HEK293T (cell line): ENCODE data around the gene MMS19.

Experiments
- CTCF ChIA-PET: fragments of 350-600 bp; formaldehyde crosslinking; extraction: SDS; loops from one replicate; lab custom pipeline; 2021; ENCODE audit warnings: antibody characterized with exemption, inconsistent platforms; lab: Yijun Ruan, JAX
- POLR2A ChIA-PET: fragments of 350-600 bp; formaldehyde crosslinking; extraction: SDS; loops from one replicate; lab custom pipeline; 2020; ENCODE audit warnings: antibody characterized with exemption, inconsistent platforms; lab: Yijun Ruan, JAX
- DNase-seq: peaks from one replicate; pipeline ENCODE4 v3.0.0; 2012; ENCODE audit warnings: mixed read lengths; ENCODE audit errors: extremely low spot score
- ARNT ChIP-seq: fragments of 450-650 bp; IDR thresholded peaks from 2 replicates; pipeline ENCODE4 v1.6.1; 2017; ENCODE audit warnings: mild to moderate bottlenecking
- BHLHE40 ChIP-seq: fragments of 450-650 bp; IDR thresholded peaks from 2 replicates; pipeline ENCODE4 v1.6.1; 2016; ENCODE audit warnings: mild to moderate bottlenecking, moderate library complexity, borderline replicate concordance
- CTBP1 ChIP-seq: fragments of 450-650 bp; IDR thresholded peaks from 2 replicates; pipeline ENCODE4 v1.6.1; 2016; ENCODE audit warnings: borderline replicate concordance
- ELF4 ChIP-seq: fragments of 450-650 bp; IDR thresholded peaks from 2 replicates; pipeline ENCODE4 v1.6.1; 2017; ENCODE audit warnings: antibody characterized with exemption
- FOXA1 ChIP-seq: fragments of 450-650 bp; IDR thresholded peaks from 2 replicates; pipeline ENCODE4 v1.6.1; 2016; ENCODE audit warnings: mild to moderate bottlenecking
- FOXK2 ChIP-seq: fragments of 450-650 bp; IDR thresholded peaks from 2 replicates; pipeline ENCODE4 v1.6.1; 2016; ENCODE audit warnings: mild to moderate bottlenecking
- FOXM1 ChIP-seq: fragments of 450-650 bp; IDR thresholded peaks from 2 replicates; pipeline ENCODE4 v1.6.1; 2017; ENCODE audit warnings: mild to moderate bottlenecking, borderline replicate concordance
- HDGF ChIP-seq: fragments of 450-650 bp; IDR thresholded peaks from 2 replicates; pipeline ENCODE4 v1.6.1; 2017; ENCODE audit warnings: antibody characterized with exemption, borderline replicate concordance
- L3MBTL2 ChIP-seq: fragments of 450-650 bp; conservative IDR thresholded peaks from 2 replicates; pipeline ENCODE4 v1.6.1; 2016; ENCODE audit warnings: mild to moderate bottlenecking
- LEF1 ChIP-seq: fragments of 450-650 bp; IDR thresholded peaks from 2 replicates; pipeline ENCODE4 v1.6.1; 2017; ENCODE audit warnings: mild to moderate bottlenecking, borderline replicate concordance
- NFRKB ChIP-seq: fragments of 450-650 bp; IDR thresholded peaks from 2 replicates; pipeline ENCODE4 v1.6.1; 2016; ENCODE audit warnings: mild to moderate bottlenecking, moderate library complexity
- PKNOX1 ChIP-seq: fragments of 450-650 bp; IDR thresholded peaks from 2 replicates; pipeline ENCODE4 v1.6.1; 2016
- SP1 ChIP-seq: fragments of 450-650 bp; IDR thresholded peaks from 2 replicates; pipeline ENCODE4 v1.6.1; 2017
- SUZ12 ChIP-seq: fragments of 450-650 bp; IDR thresholded peaks from 2 replicates; pipeline ENCODE4 v1.6.1; 2016; ENCODE audit warnings: mild to moderate bottlenecking
- TARDBP ChIP-seq: fragments of 450-650 bp; IDR thresholded peaks from 2 replicates; pipeline ENCODE4 v1.6.1; 2016
- ZNF384 ChIP-seq: fragments of 450-650 bp; IDR thresholded peaks from 2 replicates; pipeline ENCODE4 v1.6.1; 2016

The MMS19 gene

GRCh38 chr10:97506199-97506991 lies 8.2 kb upstream of the MMS19 start:
- CTCF ChIA-PET, result interaction anchor here (1.1 kb wide), 1 partner anchor 28 kb away, joined by 3 read pairs; no protein-coding TSS in a partner anchor

GRCh38 chr10:97505152-97505551 lies 6.9 kb upstream of the MMS19 start:
- ChIA-PET CTCF (interaction anchor here (1.1 kb wide), 1 partner anchor 29 kb away, joined by 3 read pairs; no protein-coding TSS in a partner anchor), POLR2A (interaction anchor here (1.0 kb wide), 1 partner anchor 9 kb away, joined by 3 read pairs; no protein-coding TSS in a partner anchor)
- DNase-seq, result no peak
- TF ChIP-seq CTBP1 (no peak), NFRKB (no peak), SP1 (no peak), FOXK2 (no peak), BHLHE40 (no peak), HDGF (no peak), L3MBTL2 (no peak), ARNT (no peak), PKNOX1 (no peak), LEF1 (no peak), ZNF384 (no peak), SUZ12 (no peak), FOXA1 (no peak), TARDBP (no peak), ELF4 (no peak), FOXM1 (no peak)

More at GRCh38 chr10:97506199-97506991, 8.2 kb upstream of the MMS19 start:
- TF ChIP-seq SP1 (no peak), SUZ12 (no peak), NFRKB (no peak), ZNF384 (no peak), ARNT (no peak), HDGF (no peak), FOXK2 (no peak), ELF4 (no peak), L3MBTL2 (no peak), FOXA1 (no peak), PKNOX1 (no peak)
- POLR2A ChIA-PET, result interaction anchor here (1.0 kb wide), 1 partner anchor 8 kb away, joined by 3 read pairs; no protein-coding TSS in a partner anchor
- no peak for DNase-seq

GRCh38 chr10:97503406-97503805 lies 5.2 kb upstream of the MMS19 start:
- no peak for TF ChIP-seq FOXK2
- no peak for TF ChIP-seq CTBP1
- no peak for TF ChIP-seq ZNF384
- no peak for TF ChIP-seq FOXM1
- TF ChIP-seq LEF1, result no peak
- ChIA-PET CTCF (no interaction called here), POLR2A (no interaction called here)
- DNase-seq, result no peak

GRCh38 chr10:97502916-97503315 lies 4.7 kb upstream of the MMS19 start:
- no peak for TF ChIP-seq SP1
- no peak for TF ChIP-seq SUZ12
- no peak for TF ChIP-seq NFRKB
- no peak for DNase-seq
- ChIA-PET CTCF (no interaction called here), POLR2A (no interaction called here)

- CTCF ChIA-PET, result interaction anchor here (1.1 kb wide), 1 partner anchor 54 kb away, joined by 3 read pairs; no protein-coding TSS in a partner anchor
- POLR2A ChIA-PET, result no interaction called here
- no peak for DNase-seq
- TF ChIP-seq L3MBTL2 (no peak), SP1 (no peak), NFRKB (no peak), ZNF384 (no peak), ARNT (no peak), CTBP1 (no peak), TARDBP (no peak), FOXM1 (no peak), BHLHE40 (no peak), HDGF (no peak), SUZ12 (no peak), FOXK2 (no peak)
Observed at GRCh38 chr10:97500297-97500575, 2.0 kb upstream of the MMS19 start.

GRCh38 chr10:97499561-97500296 lies 1.5 kb upstream of the MMS19 start:
- CTCF ChIA-PET, result interaction anchor here (0.6 to 1.3 kb wide), 3 partner anchors 35 to 112 kb away, joined by 3 to 6 read pairs (median 3); no protein-coding TSS in a partner anchor
- TF ChIP-seq FOXK2, result no peak
- no peak for TF ChIP-seq ARNT
- TF ChIP-seq SP1, result no peak
- peak; percentile 31; the same call in 1 of the 2 replicates for TF ChIP-seq LEF1
- no peak for TF ChIP-seq L3MBTL2
- DNase-seq, result no peak
- POLR2A ChIA-PET, result interaction anchor here (0.6 to 1.8 kb wide), 4 partner anchors 9 to 141 kb away, joined by 3 to 5 read pairs (median 4); partner anchors contain the start of gene PI4K2A
